Keratinocyte (primary cell): ENCODE measurements around the gene SIRPG. TPM values are rescaled to one million over a fixed set of nuclear protein-coding genes. Genes with fewer than 3 reads are reported as not detected.

ENCODE experiments used
- DNase-seq: peaks from one replicate; pipeline ENCODE4 v3.0.0-alpha.2; 2011; ENCODE audit warnings: low read depth, missing footprints, low spot score
- FAIRE-seq: peaks from 2 replicates; lab custom pipeline; 2011; peaks lifted over from hg19 to GRCh38; lab: Jason Lieb, UNC
- H2AFZ ChIP-seq: 2 replicates; pipeline ENCODE4 v1.6.0; 2012; ENCODE audit warnings: low read length, control low read depth, inconsistent platforms; ENCODE audit not compliant: control insufficient read depth
- H3K27ac ChIP-seq: 2 replicates; pipeline ENCODE4 v1.5.1; 2011; ENCODE audit warnings: low read length; ENCODE audit not compliant: control insufficient read depth, insufficient read depth
- H3K27me3 ChIP-seq: 3 replicates; pipeline ENCODE4 v1.6.0; 2011; ENCODE audit warnings: low read length; ENCODE audit not compliant: control insufficient read depth, insufficient read depth; ENCODE audit errors: extremely low read depth
- H3K36me3 ChIP-seq, 2 experiments: 2 replicates in 1 of 2; 3 replicates in 1 of 2; pipeline ENCODE4 v1.5.1; 2011; ENCODE audit warnings: low read length in 2 of 2, mild to moderate bottlenecking in 1 of 2; ENCODE audit not compliant: control insufficient read depth in 2 of 2, insufficient read depth in 2 of 2; ENCODE audit errors: extremely low read depth in 1 of 2
- H3K4me1 ChIP-seq: 3 replicates; pipeline ENCODE4 v1.5.1; 2011; ENCODE audit warnings: low read length; ENCODE audit not compliant: control insufficient read depth, insufficient read depth; ENCODE audit errors: extremely low read depth
- H3K4me2 ChIP-seq: 3 replicates; pipeline ENCODE4 v1.6.0; 2011; ENCODE audit warnings: low read depth, low read length; ENCODE audit not compliant: control insufficient read depth, insufficient read depth; ENCODE audit errors: extremely low read depth
- H3K4me3 ChIP-seq, 3 experiments: fragments of 200-600 bp in 1 of 3; sonication (generic) in 1 of 3; 2 replicates in 2 of 3; 3 replicates in 1 of 3; pipeline ENCODE4 v1.5.1; 2011 to 2016; ENCODE audit warnings: low read length in 3 of 3, mild to moderate bottlenecking in 3 of 3, control low read depth in 2 of 3, inconsistent platforms in 1 of 3, low read depth in 1 of 3, mixed read lengths in 1 of 3, mixed run types in 1 of 3, moderate library complexity in 1 of 3; ENCODE audit not compliant: control insufficient read depth in 2 of 3, insufficient read depth in 2 of 3; ENCODE audit errors: extremely low read depth in 1 of 3
- H3K79me2 ChIP-seq: 2 replicates; pipeline ENCODE4 v1.6.0; 2012; ENCODE audit warnings: low read length; ENCODE audit not compliant: control insufficient read depth, insufficient read depth
- H3K9ac ChIP-seq: 3 replicates; pipeline ENCODE4 v1.6.0; 2011; ENCODE audit warnings: low read length; ENCODE audit not compliant: control insufficient read depth, insufficient read depth; ENCODE audit errors: extremely low read depth
- H3K9me1 ChIP-seq: 3 replicates; pipeline ENCODE4 v1.6.0; 2011; ENCODE audit warnings: low read length; ENCODE audit not compliant: control insufficient read depth, insufficient read depth; ENCODE audit errors: extremely low read depth
- H3K9me3 ChIP-seq: 2 replicates; pipeline ENCODE4 v1.5.1; 2012; ENCODE audit warnings: low read depth, low read length; ENCODE audit not compliant: control insufficient read depth
- H4K20me1 ChIP-seq: 3 replicates; pipeline ENCODE4 v1.6.0; 2011; ENCODE audit warnings: low read length; ENCODE audit not compliant: control insufficient read depth, insufficient read depth; ENCODE audit errors: extremely low read depth
- CTCF ChIP-seq, 3 experiments: IDR thresholded peaks in 1 of 3; conservative IDR thresholded peaks in 1 of 3; optimal IDR thresholded peaks in 1 of 3; 2 replicates in 2 of 3; 3 replicates in 1 of 3; pipeline versions ENCODE3 to v1.5.1; 2011; ENCODE audit warnings: low read length in 3 of 3, mild to moderate bottlenecking in 3 of 3, moderate library complexity in 2 of 3, control low read depth in 1 of 3, inconsistent platforms in 1 of 3; ENCODE audit not compliant: insufficient read depth in 2 of 3; ENCODE audit errors: extremely low read depth in 1 of 3
- EZH2 ChIP-seq: IDR thresholded peaks from one replicate; pipeline ENCODE4 v1.6.1; 2012; ENCODE audit warnings: inconsistent platforms, mild to moderate bottlenecking, low read length, moderate library complexity
- dilution Hi-C: fragments of 300-500 bp; cut with MboI; formaldehyde crosslinking; loops from one replicate; pipeline ENCODE4 v1.7.0; 2020; ENCODE audit warnings: low sequenced_read_pairs; ENCODE audit not compliant: extremely low pct_ligation_motif_present
- polyA plus RNA-seq, 5 experiments: library from polyadenylated mRNA; depleted of rRNA in 3 of 5; stranded (reverse) in 3 of 5; stranded (forward) in 1 of 5; unstranded in 1 of 5; fragments of >200 nt; gene quantifications; 1 replicate in 1 of 5; 2 replicates in 3 of 5; 3 replicates in 1 of 5; pipeline versions ENCODE4 v1.2.1 to v1.2.3, GENCODE V29; 2011 to 2012; ENCODE audit warnings: missing spikeins in 2 of 5, low read depth in 1 of 5, low replicate concordance in 1 of 5

SIRPG gene
- polyA plus RNA-seq, 1 donor (not counting 4 experiments of a cell fraction or from before 2014, with no cell fraction given) = not detected

- Histone ChIP-seq H2AFZ (no peak overlapping the region), H4K20me1 (no peaks in the 10 kb centered on the region), H3K4me1 (peaks cover 8% of the 10 kb centered on the region), H3K79me2 (no peaks in the 10 kb centered on the region), H3K36me3 (no peaks in the 10 kb centered on the region), H3K4me2 (no peak overlapping the region), H3K9ac (no peak overlapping the region), H3K27me3 (no peaks in the 10 kb centered on the region), H3K9me3 (peaks cover 2% of the 10 kb centered on the region), H3K9me1 (no peaks in the 10 kb centered on the region), H3K27ac (no peak overlapping the region), H3K4me3 (no peak overlapping the region)
- DNase-seq (no peak), FAIRE-seq (no peak)
- dilution Hi-C loops = no loop called here
- TF ChIP-seq EZH2 (no peak), CTCF (optimal IDR thresholded peaks at IDR 0.05 in 1 of 3, IDR thresholded peaks at IDR 0.05 in 1 of 3, conservative IDR thresholded peaks at IDR 0.05 in 1 of 3; ENCODE audit: extremely low read depth in 1 of 3, insufficient read depth in 2 of 3, low read length in 3 of 3) (no peak)
Measured at GRCh38 chr20:1706079-1706478, 48.5 kb upstream of the SIRPG start.

DNA sequence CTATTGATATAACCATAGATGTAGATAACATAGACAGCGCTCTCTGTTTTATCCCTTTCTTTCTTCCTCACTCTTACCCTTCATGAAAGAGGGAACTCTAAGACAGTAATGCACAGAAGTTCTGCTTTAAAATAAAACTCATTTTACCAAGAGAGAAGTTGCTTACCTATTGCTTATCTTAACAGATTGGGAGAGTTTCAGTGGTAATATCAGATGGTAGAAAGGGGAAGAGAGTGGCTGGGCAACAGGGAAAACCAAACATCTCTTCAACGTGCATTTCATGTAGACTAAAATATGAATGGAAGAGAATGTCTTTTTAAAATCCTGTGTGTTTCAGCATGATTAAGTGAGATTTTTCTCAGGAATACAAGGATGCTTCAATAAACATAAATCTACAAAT is 45.3 kb upstream of the SIRPG start:
- H3K9ac ChIP-seq = no peak overlapping the region
- FAIRE-seq (no peak), DNase-seq (no peak)
- H3K79me2 ChIP-seq = no peaks in the 10 kb centered on the region
- H3K36me3 ChIP-seq = no peaks in the 10 kb centered on the region
- H2AFZ ChIP-seq = no peak overlapping the region
- no peaks in the 10 kb centered on the region for H3K27me3 ChIP-seq
- no peak overlapping the region for H3K27ac ChIP-seq
- H3K9me3 ChIP-seq = no peaks in the 10 kb centered on the region
- no peak for TF ChIP-seq EZH2
- TF ChIP-seq CTCF (optimal IDR thresholded peaks at IDR 0.05 in 1 of 3, IDR thresholded peaks at IDR 0.05 in 1 of 3, conservative IDR thresholded peaks at IDR 0.05 in 1 of 3; ENCODE audit: extremely low read depth in 1 of 3, insufficient read depth in 2 of 3, low read length in 3 of 3) = no peak
- H3K4me3 ChIP-seq = no peak overlapping the region
- dilution Hi-C loops = no loop called here
- no peak overlapping the region for H3K4me2 ChIP-seq
- no peaks in the 10 kb centered on the region for H3K9me1 ChIP-seq
- peaks cover 3% of the 10 kb centered on the region for H3K4me1 ChIP-seq
- no peaks in the 10 kb centered on the region for H4K20me1 ChIP-seq
